Thyroid gland (tissue), 4 donors: Measurements from ENCODE around the gene FANCG.

Experiments used
- POLR2A ChIP-seq, 2 donors: fragments of 450-650 bp; IDR thresholded peaks; one replicate each; pipeline ENCODE4 v1.6.1; 2017; ENCODE audit warnings: antibody characterized with exemption in 2 of 2, mild to moderate bottlenecking in 2 of 2, moderate library complexity in 1 of 2
- TF ChIP-seq, protein P1 (sequence below), 6 experiments: fragments of 200-600 bp in 3 of 6; fragments of 450-650 bp in 3 of 6; sonication (generic) in 3 of 6; IDR thresholded peaks; one replicate each; pipeline ENCODE4 v1.5.1; 2016 to 2019; ENCODE audit warnings: antibody characterized with exemption in 6 of 6, mild to moderate bottlenecking in 2 of 6, inconsistent platforms in 1 of 6, moderate library complexity in 1 of 6

DNA sequence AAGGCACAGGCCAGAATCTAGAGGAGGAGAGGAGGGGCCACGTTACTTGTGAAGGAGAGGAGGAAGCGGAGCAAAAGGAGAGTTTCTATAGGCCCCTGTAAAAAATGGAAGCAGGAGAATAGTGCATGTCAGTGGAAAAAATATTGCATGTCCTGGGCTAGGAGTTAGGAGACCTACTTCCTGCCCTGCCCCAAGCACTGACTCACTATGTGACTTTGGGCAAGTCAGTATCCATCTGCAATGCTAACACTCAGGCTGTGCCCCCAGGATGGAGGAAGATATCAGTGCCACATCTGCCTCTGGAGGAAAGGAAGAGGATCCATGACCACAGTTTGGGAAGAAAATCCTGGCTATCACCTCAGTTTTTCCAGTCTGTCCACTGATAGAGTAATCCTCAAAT is 9.7 kb upstream of the FANCG start:
- TF ChIP-seq, protein P1, sequence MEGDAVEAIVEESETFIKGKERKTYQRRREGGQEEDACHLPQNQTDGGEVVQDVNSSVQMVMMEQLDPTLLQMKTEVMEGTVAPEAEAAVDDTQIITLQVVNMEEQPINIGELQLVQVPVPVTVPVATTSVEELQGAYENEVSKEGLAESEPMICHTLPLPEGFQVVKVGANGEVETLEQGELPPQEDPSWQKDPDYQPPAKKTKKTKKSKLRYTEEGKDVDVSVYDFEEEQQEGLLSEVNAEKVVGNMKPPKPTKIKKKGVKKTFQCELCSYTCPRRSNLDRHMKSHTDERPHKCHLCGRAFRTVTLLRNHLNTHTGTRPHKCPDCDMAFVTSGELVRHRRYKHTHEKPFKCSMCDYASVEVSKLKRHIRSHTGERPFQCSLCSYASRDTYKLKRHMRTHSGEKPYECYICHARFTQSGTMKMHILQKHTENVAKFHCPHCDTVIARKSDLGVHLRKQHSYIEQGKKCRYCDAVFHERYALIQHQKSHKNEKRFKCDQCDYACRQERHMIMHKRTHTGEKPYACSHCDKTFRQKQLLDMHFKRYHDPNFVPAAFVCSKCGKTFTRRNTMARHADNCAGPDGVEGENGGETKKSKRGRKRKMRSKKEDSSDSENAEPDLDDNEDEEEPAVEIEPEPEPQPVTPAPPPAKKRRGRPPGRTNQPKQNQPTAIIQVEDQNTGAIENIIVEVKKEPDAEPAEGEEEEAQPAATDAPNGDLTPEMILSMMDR (IDR thresholded peaks at IDR 0.05) = no peak
- no peak for TF ChIP-seq POLR2A (IDR thresholded peaks at IDR 0.05)
